Activated CD8-positive, alpha-beta memory T cell treated with anti-CD3 and anti-CD28 coated beads, Interleukin-2, amount 50 U/mL, for 4 hours (primary cell): ENCODE data around the gene SPTBN5.

ENCODE experiments used
- DNase-seq: peaks from one replicate; pipeline ENCODE4 v3.0.0-alpha.2; 2020

Gene SPTBN5

DNA sequence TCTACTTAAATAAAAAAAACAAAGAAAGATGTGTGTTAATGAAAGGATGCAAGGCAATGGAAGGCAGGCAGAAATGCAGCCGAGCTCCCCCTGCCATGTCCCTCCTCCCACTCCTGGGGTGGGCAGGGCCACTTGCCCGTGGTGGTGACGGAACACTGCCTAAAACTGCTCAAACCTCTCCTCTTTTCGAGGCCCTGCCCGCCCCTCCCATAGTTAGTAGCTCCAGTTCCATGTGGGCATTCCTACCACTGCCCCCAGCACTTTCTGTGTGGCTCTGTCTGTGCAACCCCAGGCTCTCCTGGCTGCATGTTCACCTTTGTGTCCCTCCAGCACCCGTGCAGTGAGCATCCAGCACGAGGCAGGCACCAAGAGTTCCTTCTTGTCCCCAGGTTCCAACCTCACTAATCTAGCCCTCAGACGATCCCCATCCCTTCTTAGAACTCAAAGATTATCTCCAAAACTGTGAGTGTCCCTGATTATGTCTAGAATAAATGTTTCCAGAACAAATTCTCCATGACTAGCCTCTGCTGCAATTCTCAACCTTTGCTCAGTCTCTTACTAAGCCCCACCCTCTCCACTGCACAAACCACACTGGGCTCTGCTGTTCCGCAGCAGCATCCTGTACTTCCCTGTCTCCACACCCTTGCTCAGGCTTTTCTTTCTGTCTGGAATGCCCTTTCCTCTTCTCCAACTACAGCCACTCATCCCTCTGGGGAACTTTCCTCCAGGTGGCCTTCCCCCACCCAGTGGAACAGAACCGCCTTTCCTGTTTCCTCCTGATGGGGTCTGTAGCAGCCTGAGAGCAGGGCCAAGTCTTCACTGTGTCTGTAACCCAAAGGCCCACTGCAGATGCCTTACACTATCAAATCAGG lies 32.6 kb upstream of the SPTBN5 start:
- no peak for DNase-seq

DNA sequence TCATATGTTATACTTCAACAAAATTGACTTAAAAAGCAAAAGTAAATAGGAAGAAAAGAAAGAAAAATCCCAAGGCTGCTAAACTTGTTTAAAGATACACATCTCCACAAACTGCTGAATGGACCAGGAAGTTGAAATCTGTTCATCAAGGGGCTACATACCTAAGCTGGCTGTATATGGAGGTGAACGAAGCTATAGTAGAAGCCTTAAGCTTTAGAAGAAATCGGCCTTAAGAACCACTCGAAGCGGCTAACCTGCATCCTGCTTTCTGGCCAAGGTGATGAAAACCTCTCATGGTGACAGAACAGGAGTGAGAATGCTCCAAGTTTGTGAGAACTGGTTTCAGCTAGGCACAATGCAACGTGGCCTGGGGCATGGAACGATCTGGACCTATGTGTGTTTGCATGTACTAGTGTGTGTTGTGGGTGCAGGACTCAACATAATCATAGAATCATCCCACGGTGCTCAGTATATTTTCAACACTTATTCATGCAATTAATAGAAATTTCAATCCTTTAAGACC lies 31.3 kb upstream of the SPTBN5 start:
- no peak for DNase-seq

DNA sequence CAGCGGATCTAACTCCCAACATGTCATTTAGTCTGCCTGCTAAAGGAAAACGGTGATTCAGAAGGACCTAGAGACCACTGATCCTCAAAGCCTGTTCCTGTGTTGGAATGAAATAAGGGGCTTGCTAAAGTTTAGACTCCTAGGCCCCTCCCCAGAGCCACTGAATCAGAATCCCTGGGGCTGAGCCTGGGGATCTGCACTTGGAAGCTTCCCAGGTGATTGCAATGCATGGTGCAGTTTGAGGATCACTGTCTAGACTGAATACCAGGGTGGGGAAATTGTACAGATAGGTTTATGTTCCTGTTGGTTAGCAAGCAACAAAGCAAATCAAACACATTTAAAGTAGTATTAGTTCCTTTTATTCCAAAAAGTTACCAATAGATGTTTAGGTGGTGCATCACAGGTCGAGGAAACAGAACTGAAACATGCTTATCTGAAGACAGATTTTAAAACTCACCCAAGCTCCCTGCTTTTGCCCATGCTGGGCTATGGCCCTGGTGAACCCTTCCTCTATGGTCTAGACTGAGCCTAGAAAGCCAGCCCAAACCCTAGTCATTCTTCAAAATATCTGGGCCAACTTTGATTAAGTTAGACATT lies 29.6 kb upstream of the SPTBN5 start:
- no peak for DNase-seq

DNA sequence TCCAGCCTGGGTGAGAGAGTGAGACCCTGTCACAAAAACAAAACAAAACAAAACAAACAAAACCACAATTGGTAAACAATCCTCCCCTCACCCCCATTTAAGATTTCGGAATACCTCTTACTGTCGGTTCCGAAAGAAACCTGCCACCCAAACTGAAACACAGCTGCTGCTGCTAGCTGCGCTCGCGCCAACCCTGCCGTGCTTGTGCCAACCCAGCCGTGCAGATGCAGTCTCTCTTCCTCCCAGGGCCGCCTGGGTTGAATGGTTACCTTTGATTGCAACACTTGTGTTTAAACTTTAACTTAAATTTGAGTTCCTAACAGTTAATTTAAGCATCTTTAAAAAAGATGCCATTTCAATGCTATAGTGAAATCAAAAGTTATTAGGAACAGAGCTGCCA lies 28.5 kb upstream of the SPTBN5 start:
- no peak for DNase-seq

DNA sequence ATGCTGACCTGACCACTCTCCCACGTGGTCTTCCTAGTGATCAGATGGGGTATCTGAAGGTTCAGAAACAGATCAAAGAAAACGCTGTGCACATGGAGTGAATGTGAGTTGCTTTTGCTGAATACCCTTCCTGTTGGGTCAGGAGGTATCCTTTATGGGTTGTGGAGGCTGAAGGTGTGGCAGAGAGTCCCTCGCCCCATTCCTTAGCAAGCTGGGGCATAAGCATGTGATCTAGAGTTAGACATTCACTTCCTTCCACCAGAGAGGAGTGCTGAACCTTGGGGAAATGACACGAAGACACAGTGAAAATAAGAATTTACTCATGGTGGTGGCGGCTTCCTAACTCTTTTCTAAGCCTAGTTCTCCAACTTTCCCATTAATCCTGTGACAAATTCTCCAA lies 27.8 kb upstream of the SPTBN5 start:
- no peak for DNase-seq

DNA sequence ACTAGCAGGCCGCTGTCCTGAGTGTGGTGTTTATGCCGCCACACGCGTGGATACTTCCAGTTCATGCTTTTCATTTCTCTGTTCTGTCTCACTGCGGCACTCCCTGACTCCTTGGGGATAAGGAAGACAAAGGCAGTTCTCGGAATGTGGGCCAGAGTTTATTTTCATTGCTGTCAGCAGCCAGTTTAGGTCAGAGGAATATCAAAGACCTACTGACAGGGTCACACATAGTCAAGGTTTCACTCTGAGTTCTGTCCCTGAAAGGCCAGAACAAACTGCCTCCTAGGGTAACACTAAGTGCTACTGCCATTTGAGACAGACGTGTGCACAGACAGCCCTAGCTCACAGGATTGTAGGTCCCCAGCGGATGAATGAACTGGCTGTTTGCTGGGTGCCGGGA lies 27.3 kb upstream of the SPTBN5 start:
- no peak for DNase-seq

DNA sequence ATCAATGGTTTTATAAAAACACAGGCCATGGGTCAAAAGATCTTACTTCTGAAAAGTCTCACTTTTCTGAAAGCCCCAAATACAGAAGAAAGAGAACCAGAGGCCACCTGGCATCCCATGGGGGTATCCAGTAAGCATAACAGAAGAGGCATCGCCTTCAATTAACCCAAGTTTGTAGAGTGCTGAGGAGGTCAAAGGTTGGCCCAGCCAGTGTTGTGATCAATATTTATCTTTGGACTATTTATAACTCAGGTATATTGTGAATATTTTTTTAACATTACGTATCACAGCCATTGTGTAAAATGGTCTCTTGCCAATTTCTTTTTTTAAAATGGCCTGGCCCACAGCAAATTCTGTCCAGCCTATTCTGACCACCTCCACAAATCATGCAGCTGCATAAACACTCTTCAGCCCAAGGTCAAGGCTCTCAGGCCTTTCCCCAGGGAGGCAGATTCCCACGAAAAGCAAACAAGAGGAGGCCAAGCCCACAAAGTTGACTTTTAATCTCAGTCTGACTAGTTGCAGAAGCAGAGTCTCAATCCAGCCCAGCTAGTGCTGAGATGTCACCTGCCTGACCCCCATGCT lies 26.2 kb upstream of the SPTBN5 start:
- DNase-seq, result no peak

DNA sequence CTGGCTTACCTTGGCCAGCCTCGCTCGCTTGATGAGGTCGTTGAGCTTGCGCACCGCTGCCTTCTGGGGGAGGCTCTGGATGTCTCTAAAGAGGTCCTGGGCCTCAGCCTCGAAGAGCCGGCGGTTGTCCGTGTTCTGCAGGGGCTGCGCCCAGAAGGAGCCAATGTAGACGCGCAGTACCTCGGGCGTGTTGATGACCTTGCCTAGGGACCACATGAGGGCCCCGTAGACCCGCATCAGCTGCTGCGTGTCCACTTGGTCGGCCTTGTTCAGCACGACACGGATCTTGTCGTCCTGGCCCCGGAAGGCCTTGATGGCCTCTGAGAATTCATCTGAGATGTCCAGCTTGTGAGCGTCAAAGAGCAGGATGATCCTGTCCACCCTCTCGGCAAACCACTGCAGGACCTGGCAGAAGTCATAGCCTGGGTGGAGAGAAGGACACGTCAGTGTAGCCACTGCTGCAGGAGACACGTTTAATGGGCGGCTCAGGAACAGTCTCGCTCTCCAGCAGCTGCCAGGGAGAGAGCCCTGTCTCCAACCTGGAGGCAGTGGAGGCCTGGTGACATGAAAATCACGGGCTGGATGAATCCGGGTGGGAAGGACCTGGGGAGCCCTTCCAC lies 25.5 kb upstream of the SPTBN5 start:
- DNase-seq, result no peak

DNA sequence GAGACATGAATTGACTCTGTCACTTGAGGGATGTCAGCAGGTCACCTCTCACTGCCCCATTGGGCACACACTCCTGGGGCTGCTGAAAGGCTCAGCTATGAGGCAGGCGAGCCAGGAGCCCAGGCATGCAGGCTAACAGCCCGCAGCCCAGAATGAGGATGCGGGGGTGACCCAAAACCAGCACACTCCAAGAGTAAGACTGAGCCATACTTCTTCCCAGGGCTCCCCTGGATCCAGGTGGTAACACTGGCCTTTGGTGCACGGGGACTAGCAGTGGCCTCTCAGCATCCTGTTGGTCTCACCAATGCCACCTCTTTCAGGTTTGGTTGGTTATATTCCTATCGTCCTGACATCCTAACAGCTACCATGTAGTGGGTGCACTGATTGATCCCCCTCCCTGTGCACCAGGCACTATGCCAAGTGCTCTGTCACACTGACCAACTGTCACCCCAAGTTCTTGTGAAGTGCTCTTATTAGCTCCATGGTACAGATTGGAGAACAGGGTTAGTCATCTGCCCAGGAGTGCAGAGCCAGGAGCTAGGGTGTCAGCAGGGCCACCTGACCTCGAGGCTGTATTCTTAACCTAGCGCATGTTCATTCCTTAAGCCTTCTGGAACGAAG lies 24.8 kb upstream of the SPTBN5 start:
- DNase-seq, result no peak

DNA sequence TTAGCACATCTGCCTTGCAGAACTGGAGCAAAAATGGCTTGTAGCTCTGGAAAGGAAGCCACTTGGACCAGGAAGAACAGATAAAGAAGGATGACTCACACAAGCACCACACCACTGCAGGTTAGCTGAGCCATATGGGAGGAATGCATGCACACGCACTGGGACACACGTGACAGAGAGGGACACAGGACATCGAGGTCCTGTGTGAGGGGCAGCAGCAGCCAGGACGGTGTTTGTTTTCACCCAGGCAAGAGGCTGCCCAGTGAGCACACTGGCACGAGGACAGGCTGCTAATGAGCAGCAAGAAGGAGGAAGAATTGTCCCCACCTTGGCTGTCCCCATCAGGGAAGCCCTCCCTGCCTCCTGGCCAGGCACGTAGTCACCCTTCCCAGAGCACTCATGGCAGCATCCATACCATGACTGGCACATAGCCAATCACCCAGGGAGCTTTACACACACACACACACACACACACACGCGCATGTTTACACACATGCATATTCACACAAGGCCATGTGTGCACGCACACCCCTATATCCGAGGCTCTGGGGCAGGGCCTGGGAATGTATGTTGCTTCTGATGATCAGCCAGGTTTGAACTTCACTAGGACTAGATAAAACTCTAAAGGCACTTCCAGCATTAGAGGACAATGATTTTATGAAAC lies 24.0 kb upstream of the SPTBN5 start:
- DNase-seq, result no peak

DNA sequence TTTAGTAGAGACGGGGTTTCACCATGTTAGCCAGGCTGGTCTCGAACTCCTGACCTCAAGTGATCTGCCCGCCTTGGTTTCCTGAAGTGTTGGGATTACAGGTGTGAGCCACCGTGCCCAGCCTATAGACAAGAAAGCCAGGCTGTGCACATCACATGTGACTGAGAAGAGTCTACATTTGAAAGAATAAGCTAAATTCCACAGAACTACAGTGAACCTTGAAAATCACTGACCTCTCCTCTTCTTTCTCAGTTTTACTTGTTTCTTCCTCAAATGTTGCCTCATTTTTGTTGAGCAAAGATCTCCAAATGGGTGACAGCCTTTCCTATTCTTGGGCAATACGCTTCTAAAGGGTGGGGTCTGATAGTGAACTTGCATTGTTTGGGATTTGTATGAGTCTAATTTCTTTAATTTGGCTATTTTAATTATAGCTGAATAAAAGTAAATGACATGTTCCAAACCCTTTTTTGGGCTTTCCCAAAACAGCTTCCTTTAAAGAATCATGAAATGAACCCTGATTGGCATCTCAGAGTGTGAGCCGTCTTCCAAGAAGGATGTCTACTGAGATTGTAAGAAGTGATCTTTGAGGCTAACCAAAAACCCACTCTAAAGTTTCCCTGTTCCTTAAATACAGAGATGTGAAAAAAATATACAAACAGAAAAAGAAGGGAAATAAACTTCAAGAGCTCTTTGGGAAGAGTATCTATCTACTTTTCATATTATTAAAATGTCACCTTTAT lies 21.6 kb upstream of the SPTBN5 start:
- no peak for DNase-seq

DNA sequence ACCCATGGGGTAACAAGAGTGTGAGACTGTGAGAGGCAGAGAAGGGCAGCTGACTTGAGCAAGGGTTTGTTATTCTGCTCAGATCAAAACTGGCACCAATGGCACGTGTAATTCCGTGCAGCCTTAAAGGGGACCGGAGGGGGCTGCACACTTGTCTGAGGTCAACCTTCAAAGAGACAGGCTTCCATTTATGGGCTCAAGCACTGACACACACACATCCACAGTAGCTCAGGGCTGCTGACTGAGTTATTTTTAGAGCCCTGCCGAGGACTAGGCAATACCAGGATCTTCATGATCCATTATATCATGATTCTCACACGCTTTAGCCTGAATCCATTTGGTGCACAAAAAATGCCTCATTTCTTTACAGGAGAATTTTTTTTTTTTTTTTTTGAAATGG lies 20.6 kb upstream of the SPTBN5 start:
- DNase-seq, result no peak

DNA sequence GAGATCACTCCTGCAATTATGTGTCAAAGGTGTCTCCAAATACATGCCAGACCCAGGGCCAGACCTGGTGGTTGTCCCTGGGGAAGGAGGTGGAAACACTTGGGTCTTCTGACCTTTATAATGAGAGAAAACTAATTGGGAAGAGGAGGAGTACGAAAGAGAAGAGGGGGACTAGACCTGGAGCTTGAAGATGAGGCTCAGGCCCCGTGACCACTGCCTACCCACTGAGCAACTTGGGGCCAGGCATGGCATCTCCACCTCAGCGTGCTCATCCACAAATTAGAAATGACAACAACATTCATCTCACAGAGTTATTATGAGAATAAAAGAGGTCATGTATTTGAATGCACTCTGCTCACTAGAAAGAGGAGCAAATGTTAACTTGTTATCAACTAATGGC lies 19.4 kb upstream of the SPTBN5 start:
- DNase-seq, result no peak

DNA sequence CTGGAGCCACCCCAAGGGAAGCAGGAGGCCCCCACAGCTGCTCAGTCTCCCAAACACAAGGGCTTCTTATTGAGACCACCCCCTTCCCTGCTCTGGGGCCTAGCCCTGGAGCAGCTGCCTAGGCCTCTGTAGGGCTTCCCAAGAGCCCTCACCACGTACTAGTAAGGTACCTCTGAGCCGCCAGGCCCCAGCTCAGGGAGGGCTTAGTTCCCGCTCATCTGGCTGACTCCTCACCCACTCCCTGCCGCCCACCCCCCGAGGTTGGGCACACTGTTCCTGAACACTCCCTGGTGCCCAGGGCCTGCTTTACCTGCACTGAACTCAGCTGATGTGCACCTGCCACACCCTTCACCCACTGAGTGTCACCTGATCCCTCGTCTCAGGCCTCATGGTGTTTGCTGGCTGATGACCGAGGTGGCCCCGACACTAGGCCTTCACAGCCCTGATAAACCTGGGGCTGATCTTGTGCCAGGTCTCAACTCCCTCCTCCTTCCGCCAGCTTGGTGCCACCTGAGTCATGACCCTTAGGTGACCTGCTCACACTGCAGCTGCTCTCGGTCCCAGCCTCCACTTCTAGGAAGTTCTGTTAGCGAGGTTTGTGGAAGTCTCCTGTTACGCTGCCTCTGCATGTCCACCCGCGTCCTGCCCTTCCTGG lies 18.0 kb upstream of the SPTBN5 start:
- DNase-seq, result no peak

DNA sequence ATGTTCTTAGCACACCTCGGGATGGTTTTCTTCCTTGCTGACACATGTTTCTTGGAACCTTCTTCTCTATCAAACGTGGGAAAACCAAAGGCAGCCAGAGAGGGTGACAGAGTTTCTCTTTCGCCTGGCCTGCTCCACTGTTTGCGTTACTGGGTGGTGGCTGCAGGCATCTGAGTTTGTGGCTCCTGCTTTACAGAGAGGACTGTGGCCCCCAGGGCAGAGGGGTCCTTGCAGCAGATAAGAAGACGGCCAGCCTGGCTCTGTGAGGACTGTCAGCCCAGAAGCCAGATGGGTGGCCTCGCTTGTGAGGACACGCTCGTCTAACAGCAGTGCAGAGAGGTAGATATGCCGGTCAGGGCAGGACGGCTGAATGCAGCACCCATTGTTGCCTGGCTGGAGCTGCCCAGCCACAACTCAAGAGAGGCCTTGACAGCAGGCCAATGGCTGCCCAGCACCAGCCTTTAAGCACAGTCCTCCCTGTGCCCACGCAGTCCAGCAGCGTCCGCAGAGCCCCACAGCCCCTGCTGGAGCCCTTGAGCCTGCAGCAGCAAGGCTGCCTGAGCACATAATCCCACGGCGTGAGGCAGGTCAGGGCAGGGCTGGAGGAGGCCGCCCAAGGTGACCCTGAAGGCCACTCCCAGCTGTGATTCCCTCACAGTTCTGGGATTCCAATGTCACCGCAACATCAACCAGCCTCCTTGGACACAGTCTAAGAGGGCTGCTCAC lies 15.0 kb upstream of the SPTBN5 start:
- no peak for DNase-seq

DNA sequence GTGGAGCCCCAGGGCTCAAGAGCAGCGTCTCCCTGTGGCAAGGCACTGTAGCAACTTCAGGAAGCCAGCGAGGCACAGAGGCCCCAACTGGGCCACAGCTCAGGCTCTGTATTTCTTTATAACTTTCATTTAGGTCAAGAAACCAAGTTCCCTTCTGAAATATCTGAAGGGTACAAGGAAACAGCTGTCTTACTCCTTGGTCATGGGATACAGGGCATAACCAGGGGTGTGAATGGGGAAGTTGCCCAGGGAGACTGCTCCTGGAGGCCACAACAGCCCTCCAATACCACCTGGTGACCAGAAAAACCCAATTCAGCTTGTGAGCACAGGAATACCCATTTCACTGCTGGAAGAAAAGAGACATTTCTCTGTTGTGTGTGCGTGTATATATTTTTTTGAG lies 13.3 kb upstream of the SPTBN5 start:
- DNase-seq, result no peak

DNA sequence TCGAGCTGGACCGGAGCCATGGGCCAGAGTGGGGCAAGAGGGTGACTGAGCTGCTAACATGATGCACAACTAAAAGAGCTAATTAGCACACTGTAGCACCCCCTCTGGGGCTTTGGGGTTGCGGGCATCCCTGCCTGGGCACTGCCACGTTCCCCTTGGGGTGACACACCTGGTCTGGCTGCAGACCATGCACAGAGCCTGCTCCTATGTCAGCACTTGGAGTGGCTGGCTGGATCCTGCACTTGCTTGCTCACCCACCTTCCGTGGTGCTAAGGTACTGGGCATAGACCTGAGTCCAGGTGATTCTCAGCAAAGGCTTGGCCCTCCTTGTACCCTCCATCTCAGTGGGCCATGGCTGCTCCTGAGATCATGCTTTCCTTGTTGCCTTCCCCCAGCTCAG lies 12.8 kb upstream of the SPTBN5 start:
- DNase-seq, result no peak

DNA sequence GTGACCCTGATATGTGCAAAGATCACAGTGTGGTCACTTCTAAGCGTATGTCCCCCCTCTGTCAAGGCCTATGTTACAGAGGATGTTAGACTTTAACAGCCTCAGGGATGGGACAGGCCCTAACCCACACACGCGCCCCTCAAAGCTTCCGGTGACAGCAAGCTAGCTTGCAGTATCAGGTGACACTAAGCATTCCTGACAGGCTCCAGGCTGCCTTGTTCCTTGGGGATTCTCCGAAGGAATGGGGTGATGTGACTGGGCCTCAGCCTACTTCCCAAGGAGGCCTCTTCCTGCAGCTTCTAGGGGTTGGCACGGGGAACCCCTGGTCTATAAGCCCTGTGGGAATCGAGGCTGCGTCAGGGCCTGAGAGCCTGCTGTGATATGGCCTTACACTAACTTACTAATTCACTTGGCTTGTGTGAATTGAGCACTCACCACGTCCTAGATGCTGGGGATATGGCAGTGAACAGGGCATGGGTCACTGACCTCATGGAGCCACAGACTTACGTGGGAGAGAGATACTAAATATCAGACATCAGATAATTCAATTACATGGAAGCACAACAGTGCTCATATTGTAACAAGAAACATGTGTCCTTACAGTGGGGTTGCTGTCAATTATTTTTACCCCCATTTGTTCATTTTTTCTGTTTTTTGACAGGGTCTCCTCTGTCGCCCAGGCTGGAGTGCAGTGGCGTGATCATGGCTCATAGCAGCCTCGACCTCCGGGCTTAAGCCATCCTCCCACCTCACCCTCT lies 11.4 kb upstream of the SPTBN5 start:
- no peak for DNase-seq

DNA sequence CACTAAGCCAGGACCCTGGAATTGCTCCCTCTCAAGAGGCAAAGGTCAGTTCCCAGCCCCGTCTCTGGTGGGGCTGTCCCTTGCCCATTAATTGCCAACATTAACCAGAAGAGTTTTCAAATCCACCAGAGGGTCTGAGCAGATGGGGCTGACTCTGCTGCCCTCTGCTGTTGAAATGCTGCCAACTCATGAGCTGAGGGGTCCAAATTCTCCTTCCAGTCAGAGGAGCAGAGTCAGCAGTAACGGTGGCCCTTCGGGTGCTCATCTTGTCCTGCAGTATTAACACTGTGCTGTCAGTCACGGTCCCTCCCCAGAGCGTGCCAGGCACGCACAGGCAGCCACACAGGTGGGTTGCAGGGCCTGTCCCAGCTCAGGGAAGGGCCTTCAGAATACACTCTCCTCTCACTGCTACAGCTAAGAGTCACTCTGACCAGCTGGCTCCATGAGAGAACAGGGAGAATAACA lies 10.7 kb upstream of the SPTBN5 start:
- DNase-seq, result peak; percentile 76

DNA sequence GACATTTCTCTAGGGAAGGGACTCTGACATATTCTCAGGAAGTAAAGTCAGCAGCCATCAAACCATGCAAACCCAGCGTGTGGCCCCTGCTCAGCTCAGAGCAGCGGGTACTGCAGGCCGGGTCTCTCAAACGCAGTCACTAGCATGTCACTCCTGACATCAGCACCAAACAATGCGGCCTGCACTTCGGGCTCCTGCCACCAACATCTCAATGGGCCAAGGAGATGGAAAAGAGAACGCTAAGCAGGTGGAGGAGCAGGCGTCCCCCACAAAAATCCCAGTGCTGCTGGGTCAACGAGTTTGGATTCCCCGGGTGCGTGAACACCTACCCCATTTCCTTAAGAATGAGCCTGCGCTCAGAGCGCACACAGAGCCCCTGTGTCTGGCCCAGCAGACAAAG lies 9.9 kb upstream of the SPTBN5 start:
- no peak for DNase-seq
